SU-DHL-6 (cell line): ENCODE results near the gene SLU7.

Experiments used
- CTCF ChIP-seq: fragments of 200-600 bp; sonication (generic); IDR thresholded peaks from one replicate; pipeline ENCODE4 v1.5.1; 2017; ENCODE audit warnings: antibody characterized with exemption, mild to moderate bottlenecking, low read length, moderate library complexity; ENCODE audit not compliant: insufficient read depth, poor library complexity, severe bottlenecking
- EZH2phosphoT487 ChIP-seq: fragments of 200-600 bp; sonication (generic), shearing (Covaris generic); conservative IDR thresholded peaks from 2 replicates; pipeline ENCODE4 v1.6.1; 2018; ENCODE audit warnings: mild to moderate bottlenecking, antibody characterized with exemption, low read length, moderate library complexity, mixed read lengths

DNA sequence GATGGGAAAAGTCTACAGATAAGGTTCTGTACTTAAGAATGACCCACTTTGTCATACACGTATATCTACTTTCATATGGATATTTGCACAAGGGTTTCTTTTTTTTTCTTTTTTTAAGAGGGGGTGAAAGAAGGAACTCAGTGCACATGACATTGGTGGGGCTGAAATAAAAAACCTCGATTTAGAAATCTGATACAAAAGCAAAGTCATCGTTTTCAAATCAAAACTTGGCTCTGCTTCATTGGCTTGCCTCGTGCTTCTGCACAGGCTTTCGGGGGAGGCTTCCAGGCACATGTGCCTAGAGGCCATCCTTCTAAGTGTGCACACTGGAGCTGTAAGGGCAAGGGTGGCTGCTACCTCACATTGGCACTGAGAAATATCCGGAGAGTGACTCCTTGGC lies 33.9 kb upstream of the SLU7 start:
- TF ChIP-seq CTCF (no peak), EZH2phosphoT487 (no peak)
